ENCODE data around the gene ENPP5.

- TF ChIP-seq CTCF (conservative IDR thresholded peaks at IDR 0.05 in 1 of 2, IDR thresholded peaks at IDR 0.05 in 1 of 2; ENCODE audit: low read depth in 1 of 2, low read length in 2 of 2) = no peak
- no peak for TF ChIP-seq EZH2 (IDR thresholded peaks at IDR 0.05; ENCODE audit: low read length, missing control alignments)
Observed at GRCh38 chr6:46129629-46130511, 40.9 kb downstream of the ENPP5 start, which contains the start of gene ENPP4.

All from fibroblast of lung (primary cell).